Astrocyte of the cerebellum (primary cell): Measurements from ENCODE around the gene WASF3.

ENCODE experiments used
- DNase-seq: peaks from one replicate; pipeline ENCODE4 v3.0.0-alpha.2; 2011; ENCODE audit warnings: low read depth
- H3K4me3 ChIP-seq: 2 replicates; pipeline ENCODE4 v1.5.1; 2011; ENCODE audit warnings: mild to moderate bottlenecking, low read depth, low read length, moderate library complexity
- CTCF ChIP-seq: IDR thresholded peaks from 2 replicates; pipeline ENCODE4 v1.5.1; 2012; ENCODE audit warnings: low read length, low read depth, moderate library complexity, mild to moderate bottlenecking; ENCODE audit errors: missing control alignments
- in situ Hi-C: cut with HindIII; loops from 2 replicates; pipeline ENCODE4 v1.10.0; 2017; ENCODE audit warnings: low sequenced_read_pairs

The WASF3 gene

GRCh38 chr13:26679411-26680122 is 122.1 kb downstream of the WASF3 start:
- no peak for TF ChIP-seq CTCF
- H3K4me3 ChIP-seq: no peak overlapping the region
- no peak for DNase-seq
- in situ Hi-C loops: no loop called here

- no peak overlapping the region for H3K4me3 ChIP-seq
- DNase-seq: no peak
- no peak for TF ChIP-seq CTCF
- in situ Hi-C loops: no loop called here
Observed at GRCh38 chr13:26680123-26680450, 122.6 kb downstream of the WASF3 start.

GRCh38 chr13:26680572-26680971 is 123.1 kb downstream of the WASF3 start:
- H3K4me3 ChIP-seq: no peak overlapping the region
- in situ Hi-C loops: no loop called here
- no peak for TF ChIP-seq CTCF
- DNase-seq: no peak

GRCh38 chr13:26681036-26681435 is 123.6 kb downstream of the WASF3 start:
- TF ChIP-seq CTCF: no peak
- no peak overlapping the region for H3K4me3 ChIP-seq
- in situ Hi-C loops: no loop called here
- DNase-seq: no peak

GRCh38 chr13:26682606-26683005 is 125.1 kb downstream of the WASF3 start:
- no peak for TF ChIP-seq CTCF
- H3K4me3 ChIP-seq: no peak overlapping the region
- in situ Hi-C loops: no loop called here
- DNase-seq: no peak

- H3K4me3 ChIP-seq: no peak overlapping the region
- in situ Hi-C loops: no loop called here
- no peak for TF ChIP-seq CTCF
- no peak for DNase-seq
Observed at GRCh38 chr13:26685606-26686005, 128.1 kb downstream of the WASF3 start.

- TF ChIP-seq CTCF: no peak
- in situ Hi-C loops: no loop called here
- no peak for DNase-seq
- H3K4me3 ChIP-seq: no peak overlapping the region
Observed at GRCh38 chr13:26686285-26686684, 128.8 kb downstream of the WASF3 start.
